HG03039 (cell line): ENCODE results near the gene KCNIP1.

Experiments
- ATAC-seq: cut with Tn5 transposase; IDR thresholded peaks from one replicate; pipeline ENCODE4 v1.9.1; 2021; ENCODE audit warnings: mild to moderate bottlenecking, moderate library complexity; ENCODE audit not compliant: unreplicated experiment

Gene KCNIP1

GRCh38 chr5:170503990-170504596, at the start of gene KCNIP1:
Gene KCNIP1, plus strand, starts transcription at chr5:170504020.
- no peak for ATAC-seq

GRCh38 chr5:170463426-170463825, 40.4 kb upstream of the KCNIP1 start:
- no peak for ATAC-seq

- ATAC-seq: no peak
These were observed 39.3 kb upstream of the KCNIP1 start for GRCh38 chr5:170464280-170465127.

GRCh38 chr5:170466553-170466952, 37.3 kb upstream of the KCNIP1 start:
- no peak for ATAC-seq

- peak; percentile 59 for ATAC-seq
These were observed 36.7 kb upstream of the KCNIP1 start for GRCh38 chr5:170466988-170467707.

GRCh38 chr5:170468633-170469285, 35.1 kb upstream of the KCNIP1 start:
- no peak for ATAC-seq

- no peak for ATAC-seq
These were observed 34.4 kb upstream of the KCNIP1 start for GRCh38 chr5:170469414-170469813.

- no peak for ATAC-seq
These were observed 33.5 kb upstream of the KCNIP1 start for GRCh38 chr5:170470275-170470674.

- no peak for ATAC-seq
These were observed 32.9 kb upstream of the KCNIP1 start for GRCh38 chr5:170470808-170471404.

GRCh38 chr5:170471551-170472178, 32.2 kb upstream of the KCNIP1 start:
- ATAC-seq: no peak

- ATAC-seq: no peak
These were observed 30.2 kb upstream of the KCNIP1 start for GRCh38 chr5:170473642-170474041.

GRCh38 chr5:170474489-170475274, 29.1 kb upstream of the KCNIP1 start:
- ATAC-seq: no peak

- no peak for ATAC-seq
These were observed 28.4 kb upstream of the KCNIP1 start for GRCh38 chr5:170475294-170476000.

- ATAC-seq: no peak
These were observed 27.1 kb upstream of the KCNIP1 start for GRCh38 chr5:170476704-170477103.

- no peak for ATAC-seq
These were observed 25.9 kb upstream of the KCNIP1 start for GRCh38 chr5:170477906-170478305.

GRCh38 chr5:170478306-170478705, 25.5 kb upstream of the KCNIP1 start:
- no peak for ATAC-seq

GRCh38 chr5:170479484-170479883, 24.3 kb upstream of the KCNIP1 start:
- ATAC-seq: no peak

GRCh38 chr5:170480260-170480659, 23.6 kb upstream of the KCNIP1 start:
- ATAC-seq: no peak

GRCh38 chr5:170481849-170482248, 22.0 kb upstream of the KCNIP1 start:
- no peak for ATAC-seq
